OCI-LY3 (cell line): ENCODE results near the gene ADAP1.

ENCODE experiments used
- EZH2phosphoT487 ChIP-seq: fragments of 200-600 bp; shearing (Covaris generic); IDR thresholded peaks from 2 replicates; pipeline ENCODE4 v1.6.1; 2018; ENCODE audit warnings: antibody characterized with exemption, mixed run types, low read depth
- TF ChIP-seq, protein P1 (sequence below): fragments of 200-600, 300-600 bp; sonication (generic); IDR thresholded peaks from 2 replicates; pipeline ENCODE4 v1.5.1; 2014; ENCODE audit warnings: antibody characterized with exemption, low read length, low read depth

GRCh38 chr7:974820-975681, 20.6 kb upstream of the ADAP1 start, which contains the start of gene COX19:
- TF ChIP-seq, protein P1, sequence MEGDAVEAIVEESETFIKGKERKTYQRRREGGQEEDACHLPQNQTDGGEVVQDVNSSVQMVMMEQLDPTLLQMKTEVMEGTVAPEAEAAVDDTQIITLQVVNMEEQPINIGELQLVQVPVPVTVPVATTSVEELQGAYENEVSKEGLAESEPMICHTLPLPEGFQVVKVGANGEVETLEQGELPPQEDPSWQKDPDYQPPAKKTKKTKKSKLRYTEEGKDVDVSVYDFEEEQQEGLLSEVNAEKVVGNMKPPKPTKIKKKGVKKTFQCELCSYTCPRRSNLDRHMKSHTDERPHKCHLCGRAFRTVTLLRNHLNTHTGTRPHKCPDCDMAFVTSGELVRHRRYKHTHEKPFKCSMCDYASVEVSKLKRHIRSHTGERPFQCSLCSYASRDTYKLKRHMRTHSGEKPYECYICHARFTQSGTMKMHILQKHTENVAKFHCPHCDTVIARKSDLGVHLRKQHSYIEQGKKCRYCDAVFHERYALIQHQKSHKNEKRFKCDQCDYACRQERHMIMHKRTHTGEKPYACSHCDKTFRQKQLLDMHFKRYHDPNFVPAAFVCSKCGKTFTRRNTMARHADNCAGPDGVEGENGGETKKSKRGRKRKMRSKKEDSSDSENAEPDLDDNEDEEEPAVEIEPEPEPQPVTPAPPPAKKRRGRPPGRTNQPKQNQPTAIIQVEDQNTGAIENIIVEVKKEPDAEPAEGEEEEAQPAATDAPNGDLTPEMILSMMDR, result no peak
- TF ChIP-seq EZH2phosphoT487, result no peak
